Inferior parietal cortex (tissue), 1 donor: ENCODE data around the gene ZNF385D.
"Not testable (repeated sequence)": the region's sequence is repeated elsewhere in the genome, so short reads cannot be mapped to it uniquely, and the experiment has no call there.

Experiments used
- DNase-seq: peaks from one replicate; pipeline ENCODE4 v3.0.0-alpha.2; 2016; ENCODE audit errors: extremely low spot score

The ZNF385D gene

GRCh38 chr3:21446945-21447475 is 304.0 kb downstream of the ZNF385D start:
- no peak for DNase-seq

DNA sequence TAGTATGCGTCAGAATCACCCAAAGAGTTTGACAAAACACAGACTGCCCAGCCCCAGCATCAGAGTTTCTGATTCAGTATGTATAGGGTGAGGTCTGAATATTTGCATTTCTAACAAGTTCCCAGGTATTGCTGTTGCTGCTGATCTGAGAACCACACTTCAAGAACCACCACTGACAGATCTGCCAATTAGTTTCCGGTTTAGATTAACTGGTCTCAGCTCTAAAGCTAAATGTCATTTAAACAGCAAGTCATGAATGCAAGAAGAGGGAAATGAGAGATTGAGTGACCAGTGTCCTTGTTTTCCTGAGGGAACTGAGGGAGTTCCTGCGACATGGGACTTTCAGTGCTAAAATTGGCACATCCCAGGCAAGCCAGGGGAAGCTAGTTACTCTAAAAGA is 305.0 kb downstream of the ZNF385D start:
- no peak for DNase-seq

- no peak for DNase-seq
Observed at GRCh38 chr3:21441821-21442220, 309.2 kb downstream of the ZNF385D start.

DNA sequence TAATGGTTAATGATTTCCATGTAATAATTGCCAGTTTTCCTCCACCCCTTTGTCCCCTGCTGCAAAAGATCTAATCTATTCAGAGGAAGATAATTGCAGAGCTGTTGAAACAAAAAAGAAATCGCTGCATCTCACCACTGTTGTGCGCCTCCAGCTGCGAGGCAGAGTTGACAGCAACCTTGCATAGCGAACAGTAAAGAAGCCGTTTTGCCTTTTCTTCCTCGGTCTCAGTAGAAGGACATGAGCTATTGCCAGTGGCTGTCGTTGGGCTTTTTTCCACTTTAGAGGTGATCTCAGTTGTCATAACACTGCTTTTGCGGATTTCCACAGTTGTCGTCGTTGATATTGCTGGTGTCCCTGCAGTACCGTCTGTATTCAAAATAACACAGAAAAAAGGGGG is 314.2 kb downstream of the ZNF385D start:
- no peak for DNase-seq

- no peak for DNase-seq
Observed at GRCh38 chr3:21435871-21436270, 315.1 kb downstream of the ZNF385D start.

DNA sequence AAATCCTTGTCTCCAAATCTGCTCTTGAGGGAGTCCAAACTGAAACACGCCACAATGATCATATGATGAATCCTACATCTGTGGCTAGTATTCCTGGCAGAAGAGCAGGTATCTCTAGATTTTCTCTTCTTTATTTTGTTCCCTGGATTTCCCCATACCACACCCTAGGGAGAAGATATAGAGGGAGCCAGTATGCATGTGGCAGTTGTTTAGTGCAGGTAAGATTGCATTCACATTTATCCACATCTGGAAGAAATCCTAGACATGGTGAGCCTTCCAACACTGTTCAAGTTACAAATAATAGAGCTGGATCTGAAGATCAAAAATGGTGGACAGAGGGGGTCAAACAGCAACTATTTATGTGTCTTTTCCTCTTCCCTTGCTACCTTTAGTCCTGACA is 316.7 kb downstream of the ZNF385D start:
- no peak for DNase-seq

DNA sequence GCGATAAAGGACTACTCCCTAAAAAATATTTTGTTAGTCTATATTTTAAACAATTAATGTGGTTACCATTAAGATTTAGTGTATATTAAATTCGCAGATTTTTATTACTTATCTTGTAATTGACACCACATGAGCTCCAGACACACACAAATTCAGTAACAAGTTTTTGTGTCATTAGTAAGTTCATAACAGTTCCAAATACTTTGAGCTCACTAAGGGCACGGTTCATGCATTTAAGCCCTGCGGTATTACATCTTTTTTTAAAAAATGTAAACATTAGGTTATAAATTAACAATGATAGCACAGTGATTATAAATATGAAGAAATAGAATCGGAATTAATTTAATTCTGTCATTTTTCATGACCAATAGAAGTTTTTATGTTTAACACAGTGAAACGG is 317.3 kb downstream of the ZNF385D start:
- DNase-seq: no peak

- no peak for DNase-seq
Observed at GRCh38 chr3:21426920-21427319, 324.1 kb downstream of the ZNF385D start.

DNA sequence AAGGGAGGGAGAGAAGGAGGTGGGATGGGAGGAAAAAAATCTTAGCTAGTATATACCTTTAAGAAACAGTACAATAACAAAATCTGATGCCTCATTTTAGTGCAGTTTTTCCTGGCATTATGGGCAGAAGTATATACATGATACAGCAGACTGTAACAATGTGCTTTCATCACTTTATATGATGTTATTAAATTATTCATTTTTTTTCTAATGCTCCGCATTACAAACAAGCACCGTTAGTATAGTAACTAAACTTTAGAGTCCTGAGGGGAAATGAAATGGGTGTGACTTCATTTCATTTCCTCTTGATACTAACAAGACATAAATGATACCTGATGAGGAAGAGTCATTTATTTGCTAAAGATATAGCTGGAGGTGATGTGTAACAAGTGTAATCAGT is 325.3 kb downstream of the ZNF385D start:
- no peak for DNase-seq

- DNase-seq: no peak
Observed at GRCh38 chr3:21421096-21421495, 329.9 kb downstream of the ZNF385D start.

- DNase-seq: no peak
Observed at GRCh38 chr3:21417991-21418390, 333.0 kb downstream of the ZNF385D start.

DNA sequence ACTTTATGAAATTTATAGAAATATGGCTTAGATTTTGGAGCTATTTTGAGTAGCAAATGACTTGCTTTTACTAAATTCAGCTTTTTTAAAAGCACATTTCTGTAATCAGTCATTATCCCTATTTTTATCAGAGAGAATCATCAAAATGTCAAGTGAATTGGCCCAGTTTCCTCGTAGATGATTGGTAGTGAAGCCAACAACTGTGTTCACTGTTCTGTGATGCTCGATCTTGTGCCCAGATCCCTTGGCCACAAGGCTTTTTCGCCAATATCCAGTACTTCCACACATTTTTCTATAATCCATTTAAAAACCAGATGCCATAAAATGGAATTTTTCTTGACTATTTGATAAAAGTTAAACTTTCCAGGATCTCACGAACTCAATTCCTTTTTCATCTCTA is 336.5 kb downstream of the ZNF385D start:
- no peak for DNase-seq

DNA sequence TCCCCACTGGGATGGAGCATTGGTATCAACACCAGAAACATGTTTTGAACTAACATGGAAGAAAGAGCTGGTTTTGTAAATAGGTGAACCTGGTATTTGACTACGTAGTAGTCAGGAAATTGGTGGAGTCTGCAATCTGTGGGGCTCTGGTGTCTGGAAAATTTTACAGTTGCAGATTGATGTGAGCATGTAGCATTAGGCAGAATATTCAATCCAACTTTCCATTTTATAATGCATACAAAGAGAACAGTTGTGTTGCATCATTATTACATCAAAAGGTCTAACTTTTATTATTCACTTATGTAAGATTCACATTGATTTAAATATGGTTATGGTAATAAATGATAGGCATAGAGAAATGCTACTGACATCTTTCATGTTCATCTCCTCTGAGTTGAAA is 340.0 kb downstream of the ZNF385D start:
- no peak for DNase-seq

DNA sequence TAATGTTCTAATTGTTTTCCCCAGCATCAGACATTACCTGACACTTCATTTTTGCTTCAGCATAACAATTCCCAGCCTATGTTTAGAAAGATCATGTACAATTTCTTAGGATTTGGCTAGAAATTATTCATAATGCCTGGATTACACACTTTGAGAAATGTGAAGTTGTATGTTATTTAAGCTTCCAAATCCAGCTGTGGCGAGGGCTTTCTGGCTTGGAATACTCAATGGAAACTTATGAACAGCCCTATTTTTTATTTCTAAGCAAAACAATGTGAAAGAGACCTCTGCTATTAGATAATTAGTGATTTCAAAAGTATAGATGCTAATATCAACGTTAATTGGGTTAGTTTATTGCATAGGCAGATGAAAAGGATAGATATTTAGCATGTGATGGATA is 341.6 kb downstream of the ZNF385D start:
- DNase-seq: no peak

DNA sequence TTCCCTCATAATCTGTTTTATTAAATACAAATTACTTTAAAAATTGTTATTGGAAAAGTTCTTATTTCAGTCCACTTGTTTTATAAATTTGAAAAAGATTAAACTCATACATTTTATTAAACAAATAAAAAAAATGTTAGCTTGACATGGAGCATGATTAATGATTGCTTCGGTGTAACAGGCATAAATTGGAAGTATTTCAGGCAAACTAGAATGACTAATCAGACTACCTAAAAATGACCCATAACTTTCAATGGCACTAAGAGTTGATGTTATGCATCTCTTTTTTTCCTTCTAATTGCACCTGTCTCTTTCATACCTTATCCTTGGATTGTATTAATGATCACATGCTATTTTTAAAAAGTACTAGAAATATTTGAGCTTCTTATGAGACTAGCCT is 343.3 kb downstream of the ZNF385D start:
- no peak for DNase-seq

- no peak for DNase-seq
Observed at GRCh38 chr3:21405671-21406667, 345.0 kb downstream of the ZNF385D start.

DNA sequence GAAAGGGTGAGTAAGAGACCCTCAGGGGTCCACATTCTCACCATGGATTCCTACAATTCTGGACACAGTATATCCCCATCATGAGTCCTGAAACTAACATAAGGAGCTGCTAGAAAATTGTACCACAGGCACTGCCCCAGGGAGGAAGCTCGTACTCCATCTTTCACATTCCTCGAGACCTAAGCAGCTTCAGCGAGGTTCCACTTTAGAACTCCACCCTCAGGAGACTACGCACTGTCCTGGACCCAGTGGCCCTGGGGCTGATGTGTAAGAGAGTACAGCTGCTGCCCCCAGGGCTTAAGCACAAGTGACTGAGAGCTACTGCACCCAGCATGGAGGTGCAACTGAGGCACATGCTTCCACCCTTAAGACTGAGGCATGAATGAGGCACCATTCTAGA is 352.5 kb downstream of the ZNF385D start:
- DNase-seq: no peak

GRCh38 chr3:21393683-21394311 is 357.2 kb downstream of the ZNF385D start:
- DNase-seq: no peak

DNA sequence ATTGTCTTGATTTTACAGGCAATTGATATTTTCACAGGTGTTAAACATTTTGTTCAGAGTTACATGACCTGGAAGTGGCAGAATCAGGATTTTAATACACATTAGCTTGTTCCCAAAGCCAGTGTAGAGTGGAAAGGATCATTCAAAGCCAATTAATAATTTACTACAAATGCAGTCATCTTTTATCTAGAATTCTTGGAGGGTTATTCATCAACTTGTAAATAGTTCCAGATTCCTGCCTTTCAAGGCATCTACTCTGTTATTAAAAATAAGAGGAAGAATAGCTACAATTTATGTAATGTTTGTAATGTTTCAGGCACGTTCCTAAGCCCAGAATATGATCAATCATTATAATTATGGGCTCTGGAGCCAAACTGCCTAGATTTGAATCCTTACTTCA is 358.5 kb downstream of the ZNF385D start:
- DNase-seq: no peak

GRCh38 chr3:21390856-21391255 is 360.2 kb downstream of the ZNF385D start:
- no peak for DNase-seq

- no peak for DNase-seq
Observed at GRCh38 chr3:21390136-21390535, 360.9 kb downstream of the ZNF385D start.

DNA sequence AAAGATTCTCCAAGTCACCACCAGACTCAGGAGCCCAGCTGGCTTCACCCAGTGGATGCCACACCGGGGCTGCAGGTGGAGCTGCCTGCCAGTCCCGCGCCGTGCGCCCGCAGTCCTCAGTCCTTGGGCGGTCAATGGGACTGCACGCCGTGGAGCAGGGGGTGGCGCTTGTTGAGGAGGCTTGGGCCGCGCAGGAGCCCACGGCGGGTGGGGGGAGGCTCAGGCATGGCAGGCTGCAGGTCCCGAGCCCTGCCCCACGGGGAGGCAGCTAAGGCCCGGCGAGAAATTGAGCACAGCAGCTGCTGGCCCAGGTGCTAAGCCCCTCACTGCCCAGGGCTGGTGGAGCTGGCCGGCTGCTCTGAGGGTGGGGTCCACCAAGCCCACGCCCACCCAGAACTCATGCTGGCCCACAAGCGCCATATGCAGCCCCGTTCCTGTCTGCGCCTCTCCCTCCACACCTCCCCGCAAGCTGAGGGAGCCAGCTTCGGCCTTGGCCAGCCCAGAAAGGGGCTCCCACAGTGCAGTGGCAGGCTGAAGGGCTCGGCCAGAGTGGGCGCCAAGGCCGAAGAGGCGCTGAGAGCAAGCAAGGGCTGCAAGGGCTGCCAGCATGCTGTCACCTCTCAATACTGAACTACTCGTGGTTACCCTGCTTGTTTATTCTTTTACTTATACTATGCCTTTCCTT is 363.7 kb downstream of the ZNF385D start:
- not testable (repeated sequence) for DNase-seq
